Measurements from ENCODE around the gene TCF15.

The TCF15 gene

GRCh38 chr20:640674-641515 lies 30.8 kb upstream of the TCF15 start:
- H3K9ac ChIP-seq (ENCODE audit: low read length): no peak overlapping the region
- H3K27me3 ChIP-seq (ENCODE audit: low read depth, low read length): peaks cover 13% of the 10 kb centered on the region
- H3K9me3 ChIP-seq (ENCODE audit: insufficient read depth, low read length): no peaks in the 10 kb centered on the region
- H3K36me3 ChIP-seq (replicated peaks; ENCODE audit: low read depth, low read length): peaks cover 3% of the 10 kb centered on the region
- H3K4me2 ChIP-seq (ENCODE audit: low read length): no peak overlapping the region
- no peak overlapping the region for H2AFZ ChIP-seq (ENCODE audit: low read depth, low read length)
- H4K20me1 ChIP-seq (ENCODE audit: insufficient read depth, low read length): peaks cover 4% of the 10 kb centered on the region; the same call in 1 of the 2 replicates
- no peaks in the 10 kb centered on the region for H3K79me2 ChIP-seq (ENCODE audit: low read length)
- peaks cover 4% of the 10 kb centered on the region; the same call in 1 of the 2 replicates for H3K4me1 ChIP-seq (ENCODE audit: low read length)
- H3K4me3 ChIP-seq (ENCODE audit: low read length): no peak overlapping the region
- no peak for TF ChIP-seq CTCF (IDR thresholded peaks at IDR 0.05; ENCODE audit: low read depth, low read length)
- TF ChIP-seq EZH2phosphoT487 (IDR thresholded peaks at IDR 0.05; ENCODE audit: low read depth): no peak
- H3K27ac ChIP-seq (ENCODE audit: low read length): no peak overlapping the region

- Histone ChIP-seq H3K9ac (ENCODE audit: low read length) (no peak overlapping the region), H3K79me2 (ENCODE audit: low read length) (no peaks in the 10 kb centered on the region), H3K27ac (ENCODE audit: low read length) (no peak overlapping the region), H3K4me3 (ENCODE audit: low read length) (no peak overlapping the region), H3K36me3 (replicated peaks; ENCODE audit: low read depth, low read length) (no peaks in the 10 kb centered on the region), H3K27me3 (ENCODE audit: low read depth, low read length) (peaks cover 18% of the 10 kb centered on the region), H3K4me2 (ENCODE audit: low read length) (no peak overlapping the region), H3K4me1 (ENCODE audit: low read length) (no peaks in the 10 kb centered on the region), H4K20me1 (ENCODE audit: insufficient read depth, low read length) (no peaks in the 10 kb centered on the region), H3K9me3 (ENCODE audit: insufficient read depth, low read length) (no peaks in the 10 kb centered on the region), H2AFZ (ENCODE audit: low read depth, low read length) (no peak overlapping the region)
- TF ChIP-seq EZH2phosphoT487 (IDR thresholded peaks at IDR 0.05; ENCODE audit: low read depth) (no peak), CTCF (IDR thresholded peaks at IDR 0.05; ENCODE audit: low read depth, low read length) (no peak)
Measured at GRCh38 chr20:638579-638978, 28.5 kb upstream of the TCF15 start.

- Histone ChIP-seq H3K9ac (ENCODE audit: low read length) (no peak overlapping the region), H3K27me3 (ENCODE audit: low read depth, low read length) (peaks cover 18% of the 10 kb centered on the region), H2AFZ (ENCODE audit: low read depth, low read length) (no peak overlapping the region), H3K36me3 (replicated peaks; ENCODE audit: low read depth, low read length) (no peaks in the 10 kb centered on the region), H3K27ac (ENCODE audit: low read length) (no peak overlapping the region), H3K4me2 (ENCODE audit: low read length) (no peak overlapping the region), H3K79me2 (ENCODE audit: low read length) (no peaks in the 10 kb centered on the region), H3K4me3 (ENCODE audit: low read length) (no peak overlapping the region), H3K9me3 (ENCODE audit: insufficient read depth, low read length) (no peaks in the 10 kb centered on the region), H4K20me1 (ENCODE audit: insufficient read depth, low read length) (no peaks in the 10 kb centered on the region), H3K4me1 (ENCODE audit: low read length) (no peaks in the 10 kb centered on the region)
- TF ChIP-seq CTCF (IDR thresholded peaks at IDR 0.05; ENCODE audit: low read depth, low read length) (no peak), EZH2phosphoT487 (IDR thresholded peaks at IDR 0.05; ENCODE audit: low read depth) (no peak)
Measured at GRCh38 chr20:637559-637958, 27.4 kb upstream of the TCF15 start.

- H2AFZ ChIP-seq (ENCODE audit: low read depth, low read length): no peak overlapping the region
- H3K36me3 ChIP-seq (replicated peaks; ENCODE audit: low read depth, low read length): no peaks in the 10 kb centered on the region
- peaks cover 20% of the 10 kb centered on the region for H3K27me3 ChIP-seq (ENCODE audit: low read depth, low read length)
- H4K20me1 ChIP-seq (ENCODE audit: insufficient read depth, low read length): no peaks in the 10 kb centered on the region
- no peak overlapping the region for H3K4me3 ChIP-seq (ENCODE audit: low read length)
- H3K4me1 ChIP-seq (ENCODE audit: low read length): no peaks in the 10 kb centered on the region
- no peak overlapping the region for H3K9ac ChIP-seq (ENCODE audit: low read length)
- no peak overlapping the region for H3K27ac ChIP-seq (ENCODE audit: low read length)
- H3K4me2 ChIP-seq (ENCODE audit: low read length): no peak overlapping the region
- TF ChIP-seq EZH2phosphoT487 (IDR thresholded peaks at IDR 0.05; ENCODE audit: low read depth) (no peak), CTCF (IDR thresholded peaks at IDR 0.05; ENCODE audit: low read depth, low read length) (no peak)
- H3K79me2 ChIP-seq (ENCODE audit: low read length): no peaks in the 10 kb centered on the region
- no peaks in the 10 kb centered on the region for H3K9me3 ChIP-seq (ENCODE audit: insufficient read depth, low read length)
Measured at GRCh38 chr20:635893-636338, 25.8 kb upstream of the TCF15 start.

All from OCI-LY3 (cell line).